Measurements from ENCODE around the gene CBLC.
A peak's percentile ranks its signal among the peaks of the same experiment; 100 is the strongest.

Gene CBLC

GRCh38 chr19:44746616-44746945, 31.1 kb upstream of the CBLC start:
- no peak overlapping the region for H3K4me3 ChIP-seq (ENCODE audit: low read length)
- no peak for DNase-seq (ENCODE audit: low read depth)
- TF ChIP-seq, protein P1, sequence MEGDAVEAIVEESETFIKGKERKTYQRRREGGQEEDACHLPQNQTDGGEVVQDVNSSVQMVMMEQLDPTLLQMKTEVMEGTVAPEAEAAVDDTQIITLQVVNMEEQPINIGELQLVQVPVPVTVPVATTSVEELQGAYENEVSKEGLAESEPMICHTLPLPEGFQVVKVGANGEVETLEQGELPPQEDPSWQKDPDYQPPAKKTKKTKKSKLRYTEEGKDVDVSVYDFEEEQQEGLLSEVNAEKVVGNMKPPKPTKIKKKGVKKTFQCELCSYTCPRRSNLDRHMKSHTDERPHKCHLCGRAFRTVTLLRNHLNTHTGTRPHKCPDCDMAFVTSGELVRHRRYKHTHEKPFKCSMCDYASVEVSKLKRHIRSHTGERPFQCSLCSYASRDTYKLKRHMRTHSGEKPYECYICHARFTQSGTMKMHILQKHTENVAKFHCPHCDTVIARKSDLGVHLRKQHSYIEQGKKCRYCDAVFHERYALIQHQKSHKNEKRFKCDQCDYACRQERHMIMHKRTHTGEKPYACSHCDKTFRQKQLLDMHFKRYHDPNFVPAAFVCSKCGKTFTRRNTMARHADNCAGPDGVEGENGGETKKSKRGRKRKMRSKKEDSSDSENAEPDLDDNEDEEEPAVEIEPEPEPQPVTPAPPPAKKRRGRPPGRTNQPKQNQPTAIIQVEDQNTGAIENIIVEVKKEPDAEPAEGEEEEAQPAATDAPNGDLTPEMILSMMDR (IDR thresholded peaks at IDR 0.05; ENCODE audit: insufficient read depth, low read depth, low read length, missing control alignments): no peak

DNA sequence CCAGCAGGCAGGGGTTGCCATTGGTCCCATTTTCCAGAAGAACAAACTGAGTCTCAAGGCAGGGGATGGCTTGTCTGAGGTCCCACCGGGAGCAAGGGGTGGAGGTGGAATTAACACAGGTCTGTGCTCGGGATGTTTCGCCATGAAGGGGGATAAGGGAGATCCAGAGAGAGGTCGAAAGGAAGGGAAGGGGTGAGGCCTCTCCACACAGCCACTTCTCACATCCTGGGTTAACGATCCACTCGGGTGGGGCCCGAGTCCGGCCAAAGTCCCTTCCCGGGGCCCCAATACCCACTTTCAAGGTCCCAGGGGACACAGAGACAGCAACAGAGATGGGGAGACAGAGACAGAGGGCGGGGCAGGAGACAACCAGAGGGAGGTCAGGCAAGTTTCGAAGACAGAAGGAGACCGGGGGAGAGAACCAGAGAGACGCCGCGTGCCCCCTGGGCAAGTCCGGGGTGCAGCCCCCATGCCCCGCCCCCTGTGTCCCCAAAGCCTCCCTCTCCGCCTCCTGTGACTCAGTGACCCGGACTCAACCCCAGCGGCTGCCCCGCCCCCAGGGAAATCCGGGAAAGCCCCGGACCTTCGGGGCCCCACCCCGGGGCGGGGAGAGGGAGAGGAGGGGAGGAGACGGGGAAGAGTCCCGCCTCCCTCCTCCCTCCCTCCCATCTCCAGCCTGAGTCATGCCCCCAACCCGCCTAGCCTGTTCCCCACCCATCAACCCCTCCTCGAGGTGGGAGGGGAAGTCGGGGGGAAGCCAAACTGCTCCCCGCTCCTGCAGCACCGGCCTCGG, 30.5 kb upstream of the CBLC start:
- DNase-seq (ENCODE audit: low read depth): peak; percentile 98

DNA sequence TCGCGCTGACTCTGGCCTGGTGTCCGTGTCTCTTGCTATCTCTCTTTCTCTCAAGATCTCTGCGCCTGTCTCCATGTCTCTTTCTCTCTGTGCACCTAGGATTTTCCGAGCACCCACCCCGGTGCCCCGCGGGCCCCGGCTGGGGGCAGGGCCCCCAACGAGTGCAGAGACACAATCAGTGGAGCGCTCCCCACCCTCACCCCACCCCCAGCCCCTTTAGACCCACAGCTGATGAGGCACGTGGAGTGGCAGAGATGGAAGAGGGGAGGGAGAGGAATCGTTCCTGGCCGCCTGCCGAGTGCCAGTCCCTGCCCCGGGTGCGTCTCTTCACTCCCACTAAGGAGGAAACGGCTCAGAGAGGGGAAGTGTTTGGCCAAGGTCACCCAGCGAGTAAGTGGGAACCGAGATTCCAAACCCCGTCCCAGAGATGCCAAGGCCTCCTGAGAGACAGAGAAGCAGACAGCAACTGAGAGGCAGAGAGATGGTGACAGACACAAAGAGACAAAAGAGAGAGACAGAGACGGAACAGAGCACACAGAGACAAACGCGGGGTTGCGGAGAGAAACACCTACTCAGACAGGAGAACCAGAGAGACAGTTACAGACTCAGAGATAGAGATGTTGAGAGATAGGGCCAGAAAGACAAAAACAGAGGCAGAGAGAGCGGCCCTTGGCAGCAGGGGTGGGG, 29.8 kb upstream of the CBLC start:
- TF ChIP-seq, protein P1 (IDR thresholded peaks at IDR 0.05; ENCODE audit: insufficient read depth, low read depth, low read length, missing control alignments): no peak
- no peak for DNase-seq (ENCODE audit: low read depth)

More for the DNA sequence above, 30.5 kb upstream of the CBLC start:
- TF ChIP-seq, protein P1 (IDR thresholded peaks at IDR 0.05; ENCODE audit: insufficient read depth, low read depth, low read length, missing control alignments): no peak
- peak overlapping the region; percentile 53 for H3K4me3 ChIP-seq (ENCODE audit: low read length)

GRCh38 chr19:44748426-44749254, 29.1 kb upstream of the CBLC start, which contains the start of gene BCL3:
Gene BCL3 (plus strand): TSS chr19:44748708. CDS start chr19:44748791, 83 bp downstream.
- H3K4me3 ChIP-seq (ENCODE audit: low read length): peak within 1 kb of the TSS; percentile 69
- TF ChIP-seq, protein P1 (IDR thresholded peaks at IDR 0.05; ENCODE audit: insufficient read depth, low read depth, low read length, missing control alignments): no peak
- DNase-seq (ENCODE audit: low read depth): peak; percentile 72

More for the DNA sequence above, 29.8 kb upstream of the CBLC start:
- peak overlapping the region; percentile 53 for H3K4me3 ChIP-seq (ENCODE audit: low read length)

DNA sequence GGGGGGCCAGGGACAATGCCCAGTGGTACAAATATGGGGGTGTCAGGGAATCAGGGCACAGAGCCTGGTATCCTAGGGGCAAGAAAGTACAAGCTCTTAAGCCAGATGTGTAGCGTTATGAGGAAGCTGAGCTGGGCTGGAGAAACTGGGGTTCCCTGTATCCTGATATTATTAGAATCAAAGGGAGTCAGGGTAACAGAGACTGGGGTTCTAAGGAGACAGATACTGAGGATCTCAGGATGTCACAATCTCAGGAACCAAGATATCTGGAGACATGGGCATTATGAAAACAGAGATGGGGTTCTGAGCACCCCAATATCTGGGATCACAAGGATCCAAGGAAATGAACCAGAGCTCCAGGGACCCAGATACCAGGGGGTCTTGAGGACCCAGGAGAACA, 28.4 kb upstream of the CBLC start:
- TF ChIP-seq, protein P1 (IDR thresholded peaks at IDR 0.05; ENCODE audit: insufficient read depth, low read depth, low read length, missing control alignments): no peak
- H3K4me3 ChIP-seq (ENCODE audit: low read length): peak overlapping the region; percentile 69
- DNase-seq (ENCODE audit: low read depth): no peak

GRCh38 chr19:44749994-44750393, 27.7 kb upstream of the CBLC start:
- H3K4me3 ChIP-seq (ENCODE audit: low read length): peak overlapping the region; percentile 69
- TF ChIP-seq, protein P1 (IDR thresholded peaks at IDR 0.05; ENCODE audit: insufficient read depth, low read depth, low read length, missing control alignments): no peak
- no peak for DNase-seq (ENCODE audit: low read depth)

All from epithelial cell of esophagus (primary cell).